Activated CD8-positive, alpha-beta memory T cell treated with anti-CD3 and anti-CD28 coated beads, Interleukin-2, amount 50 U/mL, for 4 hours (primary cell): Measurements from ENCODE around the gene DAB1.

Experiments used
- DNase-seq: peaks from one replicate; pipeline ENCODE4 v3.0.0-alpha.2; 2020

DAB1 gene

GRCh38 chr1:57156907-57157306 lies 267.0 kb downstream of the DAB1 start:
- no peak for DNase-seq

DNA sequence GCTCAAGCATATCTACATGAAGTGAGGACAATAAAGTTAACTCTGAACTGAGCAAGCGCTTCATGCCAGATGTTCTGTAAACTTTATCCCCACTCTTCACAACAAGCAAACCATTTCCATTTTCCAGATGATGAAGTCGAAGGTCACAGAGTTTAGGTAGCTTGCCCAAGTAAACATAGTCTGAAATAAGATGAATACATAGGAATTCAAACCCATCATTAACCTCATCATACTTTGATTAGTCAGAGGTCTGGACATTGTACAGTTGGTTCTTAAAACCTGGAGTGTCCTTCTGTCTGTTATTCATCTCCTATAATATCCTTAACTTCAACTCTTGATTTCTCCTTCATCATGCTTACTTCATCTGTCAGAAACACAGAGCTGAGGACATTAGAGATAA lies 277.8 kb downstream of the DAB1 start:
- no peak for DNase-seq

GRCh38 chr1:57142999-57143398 lies 280.9 kb downstream of the DAB1 start:
- no peak for DNase-seq

DNA sequence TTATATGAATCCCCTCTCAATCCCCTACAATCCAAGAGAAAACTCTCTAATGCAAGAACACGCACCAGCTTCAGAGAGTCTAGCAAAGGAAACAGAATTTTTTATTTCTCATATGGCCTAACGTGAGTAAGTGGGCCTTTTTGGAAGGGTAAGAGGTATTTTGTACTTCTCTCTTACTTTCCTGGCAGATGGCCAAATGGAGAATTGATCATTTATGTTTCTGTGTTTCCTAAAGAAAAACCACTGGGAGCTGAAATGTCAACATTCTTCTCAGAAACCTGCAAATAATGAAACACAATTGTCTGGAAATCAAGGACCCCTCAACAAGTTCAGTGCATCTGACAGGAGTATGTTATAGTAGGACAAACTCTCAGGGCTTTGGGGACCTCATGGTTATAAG lies 281.7 kb downstream of the DAB1 start:
- DNase-seq, result no peak

DNA sequence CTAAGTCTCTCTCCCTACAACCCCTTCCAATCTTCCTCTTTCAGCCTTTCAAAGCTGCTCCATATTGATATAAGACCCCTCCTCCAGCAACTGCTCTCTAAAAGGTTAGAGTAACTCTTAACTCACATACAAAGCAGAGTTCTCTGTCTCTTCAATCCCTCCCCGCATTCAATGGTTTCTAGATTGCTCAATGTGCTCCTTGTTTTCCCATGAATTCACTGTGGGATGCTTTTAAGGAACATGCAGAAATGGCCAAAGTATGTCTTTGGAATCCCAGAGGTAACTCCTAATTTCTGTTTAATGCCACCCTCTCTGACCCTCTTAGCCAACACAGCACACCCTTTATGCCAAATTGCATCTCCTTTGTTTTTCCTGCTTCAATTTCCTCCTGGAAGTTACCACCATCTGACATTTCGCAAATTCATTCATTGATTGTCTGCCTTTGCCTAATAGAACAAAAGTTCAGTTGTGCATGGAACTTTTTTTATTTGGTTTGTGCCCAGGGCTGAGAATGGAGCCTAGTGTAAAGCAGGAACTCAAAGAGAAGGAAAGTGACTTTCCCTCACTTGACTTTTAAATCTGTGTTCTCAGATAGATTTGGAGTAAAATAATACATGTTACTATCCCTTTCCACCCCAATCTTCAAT lies 285.3 kb downstream of the DAB1 start:
- DNase-seq, result no peak

- DNase-seq, result no peak
Measured at GRCh38 chr1:57137980-57138379, 285.9 kb downstream of the DAB1 start.

DNA sequence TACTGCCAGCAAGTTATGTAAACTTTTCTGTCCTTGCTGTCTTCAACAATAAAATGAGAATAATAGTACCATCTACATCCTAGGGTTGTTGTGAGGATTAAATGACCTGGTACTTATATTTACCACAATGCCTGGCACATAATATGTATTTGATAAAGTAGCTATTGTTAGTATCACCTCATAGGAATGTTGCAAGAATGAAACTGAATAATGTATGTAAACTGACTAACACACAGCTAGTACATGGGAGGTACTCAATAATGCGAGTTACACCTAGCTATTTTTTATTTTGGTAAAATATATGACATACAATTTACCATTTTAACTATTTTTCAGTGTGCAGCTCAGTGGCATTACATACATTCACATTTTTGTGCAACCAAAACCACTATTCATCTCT lies 289.1 kb downstream of the DAB1 start:
- no peak for DNase-seq

GRCh38 chr1:57133686-57134085 lies 290.2 kb downstream of the DAB1 start:
- DNase-seq, result no peak

GRCh38 chr1:57132993-57133622 lies 290.8 kb downstream of the DAB1 start:
- no peak for DNase-seq

- no peak for DNase-seq
Measured at GRCh38 chr1:57131701-57132394, 292.0 kb downstream of the DAB1 start.

GRCh38 chr1:57131257-57131656 lies 292.6 kb downstream of the DAB1 start:
- DNase-seq, result no peak

DNA sequence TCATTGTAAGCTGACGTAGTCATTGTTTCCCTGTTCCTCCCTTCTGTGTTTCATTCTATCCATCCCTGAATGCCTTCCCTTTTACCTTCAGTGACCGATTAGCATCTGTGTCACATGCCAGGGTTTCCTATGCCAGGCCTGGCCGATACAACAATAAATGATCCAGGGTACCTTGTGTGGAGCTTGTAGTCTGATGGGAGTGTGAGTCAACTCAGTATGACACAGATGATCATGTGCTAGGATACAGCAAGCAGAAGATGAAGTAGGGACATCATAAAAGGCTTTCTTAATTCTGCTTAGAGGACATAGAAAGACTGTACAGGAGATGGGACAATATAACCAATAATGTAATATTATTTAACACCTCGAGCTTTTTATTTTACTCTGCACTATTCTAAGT lies 294.0 kb downstream of the DAB1 start:
- DNase-seq, result no peak

DNA sequence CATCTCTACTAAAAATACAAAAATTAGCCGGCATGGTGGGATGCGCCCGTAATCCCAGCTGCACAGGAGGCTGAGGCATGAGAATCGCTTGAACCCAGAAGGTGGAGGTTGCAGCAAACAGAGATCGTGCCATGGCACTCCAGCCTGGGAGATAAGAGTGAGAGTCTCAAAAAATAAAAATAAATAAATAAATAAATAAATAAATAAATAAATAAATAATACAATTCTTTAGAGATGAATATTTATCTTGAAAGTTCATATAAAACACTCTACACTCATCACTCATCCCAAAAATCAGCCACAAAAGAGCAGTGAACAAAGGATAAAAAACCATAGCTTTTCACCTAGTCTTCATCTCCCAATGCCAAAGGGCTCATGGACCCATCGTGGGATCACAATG lies 295.9 kb downstream of the DAB1 start:
- DNase-seq, result no peak

GRCh38 chr1:57124768-57125446 lies 299.0 kb downstream of the DAB1 start:
- no peak for DNase-seq

DNA sequence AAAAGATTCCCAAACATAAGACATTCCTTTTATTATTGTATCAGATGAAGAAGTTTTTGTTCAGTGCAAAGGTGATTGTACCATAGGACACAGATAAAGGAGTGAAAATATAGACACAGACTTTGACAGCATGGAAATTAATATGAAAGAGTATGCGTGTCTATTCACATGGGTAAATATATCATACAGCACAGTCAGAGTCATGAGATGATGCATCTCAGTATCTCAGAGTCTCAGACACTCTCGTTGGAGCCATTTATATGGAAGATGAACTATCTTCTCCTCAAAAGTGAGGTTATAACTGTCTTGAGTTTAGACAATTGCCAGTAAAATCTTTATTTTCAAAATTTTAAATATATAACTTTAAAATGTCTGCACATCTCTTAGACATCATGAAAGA lies 299.7 kb downstream of the DAB1 start:
- DNase-seq, result no peak

GRCh38 chr1:57122031-57122430 lies 301.8 kb downstream of the DAB1 start:
- DNase-seq, result no peak

DNA sequence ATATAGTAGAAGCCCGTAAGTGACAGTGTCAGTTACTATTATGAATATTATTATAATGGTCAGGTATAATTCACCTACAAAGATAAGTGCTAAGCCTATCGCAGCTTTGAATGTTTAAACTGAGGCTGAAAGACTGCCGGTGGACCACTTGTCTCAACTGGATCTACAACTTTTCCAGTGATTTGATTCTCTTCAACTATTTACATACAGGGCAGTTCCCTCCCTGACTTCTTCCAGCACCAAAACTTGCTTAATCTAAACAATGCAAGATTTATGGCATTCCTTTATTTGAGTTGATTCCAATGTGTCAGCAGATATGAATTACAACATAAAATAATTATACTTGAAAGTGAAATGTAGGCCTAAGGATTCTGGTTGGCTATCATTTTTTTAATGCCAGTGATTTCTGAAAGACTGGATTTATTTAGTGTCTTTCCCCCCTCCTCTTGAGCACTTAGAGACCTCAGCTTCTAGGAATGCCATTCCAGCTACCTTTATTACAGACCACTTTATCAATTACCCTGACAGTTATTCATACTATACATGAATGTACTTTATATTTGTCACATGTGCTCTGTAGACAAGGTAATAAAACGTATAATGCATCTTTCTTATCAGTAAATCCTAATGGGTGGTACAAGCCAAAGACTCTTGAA lies 304.8 kb downstream of the DAB1 start:
- DNase-seq, result no peak

DNA sequence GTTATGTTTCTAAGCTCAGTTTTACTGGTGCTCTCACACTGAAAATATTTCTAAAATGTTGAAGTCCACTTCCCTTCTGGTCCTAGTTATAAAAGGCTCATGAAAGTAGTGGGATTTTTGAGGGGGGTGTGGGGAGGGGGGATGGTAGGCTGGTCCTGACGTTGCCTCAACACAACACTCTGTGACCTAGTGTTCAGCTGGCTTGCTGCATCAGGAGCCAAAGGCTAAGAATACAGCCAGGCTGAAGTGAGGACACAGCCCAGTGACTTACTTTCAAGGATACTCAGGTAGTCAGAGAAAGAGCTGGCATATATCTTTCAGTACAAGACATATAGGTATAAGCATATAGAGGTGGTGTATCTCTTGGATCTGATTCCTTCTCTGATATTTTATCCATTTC lies 306.1 kb downstream of the DAB1 start:
- DNase-seq, result no peak

GRCh38 chr1:57116871-57117270 lies 307.0 kb downstream of the DAB1 start:
- DNase-seq, result no peak

- no peak for DNase-seq
Measured at GRCh38 chr1:57115030-57115614, 308.7 kb downstream of the DAB1 start.

- no peak for DNase-seq
Measured at GRCh38 chr1:57112148-57112547, 311.7 kb downstream of the DAB1 start.

GRCh38 chr1:57111175-57111574 lies 312.7 kb downstream of the DAB1 start:
- no peak for DNase-seq

DNA sequence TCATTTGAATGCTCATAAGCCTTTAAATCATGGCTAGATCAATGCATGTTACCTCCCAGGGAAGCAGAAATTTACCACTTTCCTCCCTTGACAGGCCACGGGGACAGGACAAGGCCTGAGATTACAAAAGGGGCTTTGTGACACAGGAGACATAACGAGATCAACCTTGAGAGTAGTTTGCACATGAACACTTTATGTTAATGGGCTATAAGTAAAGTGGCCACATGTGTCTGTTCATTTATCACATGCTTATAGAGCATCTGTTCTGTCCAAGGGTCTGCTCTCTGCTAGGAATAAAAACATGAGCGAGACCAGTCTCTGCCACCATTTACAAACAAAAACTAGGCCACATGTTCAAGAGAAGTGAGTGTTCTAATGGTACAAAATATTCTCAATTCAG lies 314.0 kb downstream of the DAB1 start:
- no peak for DNase-seq
